DND-41 (cell line): ENCODE measurements around the gene BBLN.
"Not testable (repeated sequence)": the region's sequence is repeated elsewhere in the genome, so short reads cannot be mapped to it uniquely, and the experiment has no call there.

Experiments
- ATAC-seq: fragments of 200-7000 bp; cut with Tn5 transposase; 3 replicates; pipeline ENCODE4 v1.9.1; 2021; ENCODE audit warnings: low read depth; ENCODE audit not compliant: insufficient read depth
- DNase-seq: peaks from one replicate; pipeline ENCODE4 v3.0.0-alpha.2; 2020
- H2AFZ ChIP-seq: 2 replicates; pipeline ENCODE4 v1.6.0; 2012; ENCODE audit warnings: low read depth, low read length
- H3K27ac ChIP-seq: 2 replicates; pipeline ENCODE4 v1.5.1; 2012; ENCODE audit warnings: low read length, inconsistent platforms
- H3K27me3 ChIP-seq: fragments of 200-600 bp; sonication (generic); 2 replicates; pipeline ENCODE4 v1.6.0; 2012; ENCODE audit warnings: low read length, mild to moderate bottlenecking, inconsistent platforms; ENCODE audit not compliant: insufficient read depth, poor library complexity
- H3K36me3 ChIP-seq: 2 replicates; pipeline ENCODE4 v1.5.1; 2012; ENCODE audit warnings: low read length, inconsistent platforms; ENCODE audit not compliant: insufficient read depth
- H3K4me1 ChIP-seq: 2 replicates; pipeline ENCODE4 v1.5.1; 2012; ENCODE audit warnings: mild to moderate bottlenecking, low read length; ENCODE audit not compliant: insufficient read depth
- H3K4me2 ChIP-seq: 2 replicates; pipeline ENCODE4 v1.6.0; 2012; ENCODE audit warnings: mild to moderate bottlenecking, moderate library complexity, low read length, inconsistent platforms; ENCODE audit not compliant: insufficient read depth
- H3K4me3 ChIP-seq, 2 experiments: fragments of 200-600 bp in 1 of 2; shearing (Covaris generic) in 1 of 2; 2 replicates each; pipeline ENCODE4 v1.5.1; 2012 to 2016; ENCODE audit warnings: inconsistent platforms in 2 of 2, low read length in 2 of 2, mild to moderate bottlenecking in 2 of 2, low read depth in 1 of 2, moderate library complexity in 1 of 2
- H3K79me2 ChIP-seq: 2 replicates; pipeline ENCODE4 v1.6.0; 2012; ENCODE audit warnings: low read length, inconsistent platforms; ENCODE audit not compliant: insufficient read depth
- H3K9ac ChIP-seq: 2 replicates; pipeline ENCODE4 v1.6.0; 2012; ENCODE audit warnings: low read depth, mild to moderate bottlenecking, inconsistent platforms, low read length, moderate library complexity
- H3K9me3 ChIP-seq: 2 replicates; pipeline ENCODE4 v1.5.1; 2012; ENCODE audit warnings: low read length, moderate library complexity, mild to moderate bottlenecking, inconsistent platforms; ENCODE audit not compliant: insufficient read depth, severe bottlenecking
- H4K20me1 ChIP-seq: 2 replicates; pipeline ENCODE4 v1.6.0; 2012; ENCODE audit warnings: low read length; ENCODE audit not compliant: insufficient read depth
- CTCF ChIP-seq: IDR thresholded peaks from 2 replicates; pipeline ENCODE4 v1.5.1; 2012; ENCODE audit warnings: borderline replicate concordance, low read length, moderate library complexity, mild to moderate bottlenecking; ENCODE audit not compliant: poor library complexity, severe bottlenecking; ENCODE audit errors: extremely low read depth

Gene BBLN

GRCh38 chr9:128129976-128130590 is 30.0 kb upstream of the BBLN start:
- not testable (repeated sequence) for H3K4me2 ChIP-seq, ATAC-seq, H3K27me3 ChIP-seq, H3K9me3 ChIP-seq, H3K4me3 ChIP-seq, H3K9ac ChIP-seq, H2AFZ ChIP-seq, H3K36me3 ChIP-seq, H3K27ac ChIP-seq
- Histone ChIP-seq H3K79me2 (peaks cover 23% of the 10 kb centered on the region), H4K20me1 (peaks cover 11% of the 10 kb centered on the region; the same call in 1 of the 2 replicates), H3K4me1 (peaks cover 28% of the 10 kb centered on the region)
- TF ChIP-seq CTCF = peak; percentile 6
- peak; percentile 59 for DNase-seq

- H4K20me1 ChIP-seq, H3K4me2 ChIP-seq, H3K9me3 ChIP-seq, H3K27me3 ChIP-seq, H3K36me3 ChIP-seq, ATAC-seq, DNase-seq, H3K27ac ChIP-seq, H2AFZ ChIP-seq, H3K9ac ChIP-seq, H3K4me3 ChIP-seq: not testable (repeated sequence)
- H3K79me2 ChIP-seq = peaks cover 18% of the 10 kb centered on the region
- H3K4me1 ChIP-seq = peaks cover 23% of the 10 kb centered on the region
Measured at GRCh38 chr9:128130651-128131050, 29.4 kb upstream of the BBLN start.

- H3K9me3 ChIP-seq, H2AFZ ChIP-seq, ATAC-seq, DNase-seq, H3K4me3 ChIP-seq, H3K27ac ChIP-seq, H3K36me3 ChIP-seq, H3K27me3 ChIP-seq, H3K9ac ChIP-seq, H4K20me1 ChIP-seq, H3K4me2 ChIP-seq: not testable (repeated sequence)
- Histone ChIP-seq H3K4me1 (peaks cover 16% of the 10 kb centered on the region), H3K79me2 (peaks cover 11% of the 10 kb centered on the region)
Measured at GRCh38 chr9:128131346-128131745, 28.7 kb upstream of the BBLN start.

- not testable (repeated sequence) for DNase-seq, H3K27ac ChIP-seq, H3K9me3 ChIP-seq, H3K79me2 ChIP-seq, H3K36me3 ChIP-seq, ATAC-seq, H3K4me2 ChIP-seq, H3K4me3 ChIP-seq, H4K20me1 ChIP-seq, H3K9ac ChIP-seq, H3K27me3 ChIP-seq, H3K4me1 ChIP-seq, H2AFZ ChIP-seq
Measured at GRCh38 chr9:128132139-128132538, 27.9 kb upstream of the BBLN start.

GRCh38 chr9:128135561-128135960 is 24.5 kb upstream of the BBLN start:
- not testable (repeated sequence) for H3K9ac ChIP-seq, H3K36me3 ChIP-seq, H3K27me3 ChIP-seq, H3K9me3 ChIP-seq, ATAC-seq, H3K27ac ChIP-seq, H3K79me2 ChIP-seq, H3K4me1 ChIP-seq, H2AFZ ChIP-seq, H4K20me1 ChIP-seq, H3K4me3 ChIP-seq, H3K4me2 ChIP-seq, DNase-seq
